ENCODE data around the gene MIPOL1.

Gene MIPOL1

DNA sequence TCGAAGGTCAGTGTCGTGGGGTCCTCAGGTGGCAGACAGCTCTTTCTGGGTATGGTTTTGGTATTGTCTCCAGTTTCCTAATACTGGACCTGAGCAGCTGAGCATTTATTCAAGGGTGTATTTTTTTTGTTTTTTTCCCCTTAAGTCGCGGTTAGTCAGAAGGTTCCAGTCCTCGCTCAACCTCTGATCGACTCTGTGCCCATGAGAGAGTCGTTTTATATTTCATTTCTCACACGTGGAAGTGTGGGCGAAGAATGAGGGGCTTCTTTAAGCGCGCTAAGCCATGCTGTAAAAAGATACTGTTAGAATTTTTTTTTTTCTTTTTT lies 499 bp downstream of the MIPOL1 start:
- Histone ChIP-seq H3K9me3 (ENCODE audit: insufficient read depth, low read depth, low read length) (0 out of 2 replicates have a peak, but pooled peaks cover 3% of the 10 kb centered on the region), H3K4me3 (ENCODE audit: low read length, poor library complexity, severe bottlenecking) (no peak overlapping the region), H3K27me3 (ENCODE audit: insufficient read depth, low read length, poor library complexity, severe bottlenecking) (no peaks in the 10 kb centered on the region), H3K79me2 (ENCODE audit: insufficient read depth, low read length) (no peaks in the 10 kb centered on the region), H3K36me3 (ENCODE audit: insufficient read depth, low read length) (no peaks in the 10 kb centered on the region), H3K9ac (ENCODE audit: low read depth, low read length, poor library complexity, severe bottlenecking) (no peak overlapping the region), H2AFZ (ENCODE audit: low read length) (no peak overlapping the region), H3K4me1 (ENCODE audit: insufficient read depth, low read length, poor library complexity, severe bottlenecking) (no peaks in the 10 kb centered on the region), H3K4me2 (ENCODE audit: low read depth, low read length, poor library complexity, severe bottlenecking) (no peak overlapping the region), H3F3A (ENCODE audit: low read depth) (no peaks in the 10 kb centered on the region), H3K9me2 (replicated peaks; ENCODE audit: low read depth, low read length) (no peaks in the 10 kb centered on the region), H4K20me1 (ENCODE audit: insufficient read depth, low read length, poor library complexity, severe bottlenecking) (no peaks in the 10 kb centered on the region)
- no peak for TF ChIP-seq EZH2phosphoT487 (IDR thresholded peaks at IDR 0.05; ENCODE audit: borderline replicate concordance)
- no peak for TF ChIP-seq CTCF (conservative IDR thresholded peaks at IDR 0.05; ENCODE audit: low read length)

DNA sequence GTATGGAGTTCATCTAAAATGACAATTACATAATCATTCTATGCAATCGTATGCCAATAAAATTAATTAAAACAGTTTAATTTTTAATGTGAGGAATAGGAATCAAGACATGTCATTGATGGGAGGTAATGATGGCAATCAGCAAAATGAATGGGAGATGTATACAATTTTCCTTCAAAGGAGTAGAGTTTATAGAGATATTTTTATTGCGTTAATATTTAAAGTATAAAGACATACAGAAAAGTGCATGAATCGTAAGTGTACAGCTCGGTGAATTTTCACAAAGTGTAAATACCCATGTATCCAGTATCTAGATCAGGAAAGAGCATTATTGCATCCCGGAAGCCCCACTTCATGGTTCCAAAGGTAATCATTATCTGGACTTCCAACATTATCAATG lies 1.2 kb downstream of the MIPOL1 start:
- TF ChIP-seq EZH2phosphoT487 (IDR thresholded peaks at IDR 0.05; ENCODE audit: borderline replicate concordance) (no peak), CTCF (conservative IDR thresholded peaks at IDR 0.05; ENCODE audit: low read length) (no peak)
- Histone ChIP-seq H3K9me3 (ENCODE audit: insufficient read depth, low read depth, low read length) (0 out of 2 replicates have a peak, but pooled peaks cover 3% of the 10 kb centered on the region), H3K9me2 (replicated peaks; ENCODE audit: low read depth, low read length) (no peaks in the 10 kb centered on the region), H3K4me2 (ENCODE audit: low read depth, low read length, poor library complexity, severe bottlenecking) (no peak overlapping the region), H3K36me3 (ENCODE audit: insufficient read depth, low read length) (no peaks in the 10 kb centered on the region), H3K9ac (ENCODE audit: low read depth, low read length, poor library complexity, severe bottlenecking) (no peak overlapping the region), H3K4me1 (ENCODE audit: insufficient read depth, low read length, poor library complexity, severe bottlenecking) (no peaks in the 10 kb centered on the region), H3F3A (ENCODE audit: low read depth) (no peaks in the 10 kb centered on the region), H4K20me1 (ENCODE audit: insufficient read depth, low read length, poor library complexity, severe bottlenecking) (no peaks in the 10 kb centered on the region), H3K4me3 (ENCODE audit: low read length, poor library complexity, severe bottlenecking) (no peak overlapping the region), H3K79me2 (ENCODE audit: insufficient read depth, low read length) (no peaks in the 10 kb centered on the region), H3K27me3 (ENCODE audit: insufficient read depth, low read length, poor library complexity, severe bottlenecking) (no peaks in the 10 kb centered on the region), H2AFZ (ENCODE audit: low read length) (no peak overlapping the region)

DNA sequence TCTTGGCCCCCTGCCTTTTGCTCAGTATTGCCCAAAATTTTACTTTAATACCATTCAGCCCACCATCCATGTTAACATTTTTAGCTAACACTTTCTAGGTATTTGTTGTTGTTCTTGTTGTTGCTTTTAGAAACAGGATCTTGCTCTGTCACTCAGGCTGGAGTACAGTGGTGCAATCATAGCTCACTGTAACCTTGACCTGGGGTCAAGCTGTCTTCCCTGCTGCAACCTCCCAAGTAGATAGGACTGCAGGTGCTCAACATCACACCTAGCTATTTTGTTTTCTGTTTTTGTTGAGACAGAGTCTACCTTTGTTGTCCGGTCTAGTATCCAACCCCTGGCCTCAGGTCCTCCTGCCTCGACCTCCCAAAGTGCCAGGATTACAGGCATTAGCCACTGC lies 4.0 kb downstream of the MIPOL1 start:
- H3K4me3 ChIP-seq (ENCODE audit: low read length, poor library complexity, severe bottlenecking), result no peak overlapping the region
- no peaks in the 10 kb centered on the region for H3F3A ChIP-seq (ENCODE audit: low read depth)
- no peaks in the 10 kb centered on the region for H3K27me3 ChIP-seq (ENCODE audit: insufficient read depth, low read length, poor library complexity, severe bottlenecking)
- H3K9me2 ChIP-seq (replicated peaks; ENCODE audit: low read depth, low read length), result no peaks in the 10 kb centered on the region
- H3K9me3 ChIP-seq (ENCODE audit: insufficient read depth, low read depth, low read length), result peaks cover 3% of the 10 kb centered on the region; the same call in 1 of the 2 replicates
- no peaks in the 10 kb centered on the region for H3K79me2 ChIP-seq (ENCODE audit: insufficient read depth, low read length)
- H2AFZ ChIP-seq (ENCODE audit: low read length), result no peak overlapping the region
- no peaks in the 10 kb centered on the region for H4K20me1 ChIP-seq (ENCODE audit: insufficient read depth, low read length, poor library complexity, severe bottlenecking)
- no peak overlapping the region for H3K4me2 ChIP-seq (ENCODE audit: low read depth, low read length, poor library complexity, severe bottlenecking)
- no peaks in the 10 kb centered on the region for H3K4me1 ChIP-seq (ENCODE audit: insufficient read depth, low read length, poor library complexity, severe bottlenecking)
- H3K9ac ChIP-seq (ENCODE audit: low read depth, low read length, poor library complexity, severe bottlenecking), result no peak overlapping the region
- H3K36me3 ChIP-seq (ENCODE audit: insufficient read depth, low read length), result no peaks in the 10 kb centered on the region
- TF ChIP-seq CTCF (conservative IDR thresholded peaks at IDR 0.05; ENCODE audit: low read length), result no peak
- TF ChIP-seq EZH2phosphoT487 (IDR thresholded peaks at IDR 0.05; ENCODE audit: borderline replicate concordance), result no peak
